Measurements from ENCODE around the gene STAP2.

DNA sequence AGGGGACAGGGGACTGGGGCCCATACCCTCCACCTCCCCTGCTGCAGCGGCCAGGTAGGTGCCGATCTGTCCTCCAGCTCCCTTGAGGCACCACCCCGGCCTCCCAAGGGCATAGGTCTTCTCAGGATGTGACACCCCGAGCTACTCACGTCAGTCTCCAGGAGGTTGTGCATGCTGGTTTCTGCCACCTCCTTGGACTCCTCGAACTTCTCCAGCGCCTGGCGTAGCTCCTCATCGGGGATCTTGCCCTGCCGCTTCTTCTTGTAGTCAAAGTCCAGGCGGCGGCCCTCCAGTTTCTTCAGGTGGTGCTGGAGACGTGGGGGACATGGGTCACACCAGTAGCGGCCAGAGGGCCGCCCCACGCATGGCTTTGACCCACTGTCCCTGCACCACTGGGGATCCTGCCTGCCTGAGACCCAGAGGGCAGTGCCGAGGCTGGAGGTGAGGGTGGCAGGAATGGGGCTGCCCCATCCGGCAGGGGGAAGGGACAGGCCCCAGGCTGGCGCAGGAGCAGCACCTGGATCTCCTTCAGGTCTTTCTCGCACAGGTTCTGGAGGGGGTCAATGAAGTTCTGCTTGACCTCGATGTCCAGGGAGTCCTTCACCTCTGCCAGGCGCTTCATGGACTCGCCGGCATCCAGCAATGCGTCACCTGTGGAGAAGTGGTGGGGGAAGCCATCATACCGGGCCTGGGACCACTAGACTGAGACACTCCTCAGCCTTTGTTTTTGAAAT lies 25.1 kb upstream of the STAP2 start:
- TF ChIP-seq ARNTL (CRISPR knock-in tag; IDR thresholded peaks at IDR 0.05; ENCODE audit: borderline replicate concordance, low read depth): no peak
- TF ChIP-seq, protein P1, sequence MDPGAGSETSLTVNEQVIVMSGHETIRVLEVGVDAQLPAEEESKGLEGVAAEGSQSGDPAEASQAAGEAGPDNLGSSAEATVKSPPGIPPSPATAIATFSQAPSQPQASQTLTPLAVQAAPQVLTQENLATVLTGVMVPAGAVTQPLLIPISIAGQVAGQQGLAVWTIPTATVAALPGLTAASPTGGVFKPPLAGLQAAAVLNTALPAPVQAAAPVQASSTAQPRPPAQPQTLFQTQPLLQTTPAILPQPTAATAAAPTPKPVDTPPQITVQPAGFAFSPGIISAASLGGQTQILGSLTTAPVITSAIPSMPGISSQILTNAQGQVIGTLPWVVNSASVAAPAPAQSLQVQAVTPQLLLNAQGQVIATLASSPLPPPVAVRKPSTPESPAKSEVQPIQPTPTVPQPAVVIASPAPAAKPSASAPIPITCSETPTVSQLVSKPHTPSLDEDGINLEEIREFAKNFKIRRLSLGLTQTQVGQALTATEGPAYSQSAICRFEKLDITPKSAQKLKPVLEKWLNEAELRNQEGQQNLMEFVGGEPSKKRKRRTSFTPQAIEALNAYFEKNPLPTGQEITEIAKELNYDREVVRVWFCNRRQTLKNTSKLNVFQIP (CRISPR knock-in tag; IDR thresholded peaks at IDR 0.05; ENCODE audit: borderline replicate concordance, low read depth): no peak
- no peak for TF ChIP-seq ISL1 (CRISPR knock-in tag; IDR thresholded peaks at IDR 0.05)
- TF ChIP-seq, protein P2, sequence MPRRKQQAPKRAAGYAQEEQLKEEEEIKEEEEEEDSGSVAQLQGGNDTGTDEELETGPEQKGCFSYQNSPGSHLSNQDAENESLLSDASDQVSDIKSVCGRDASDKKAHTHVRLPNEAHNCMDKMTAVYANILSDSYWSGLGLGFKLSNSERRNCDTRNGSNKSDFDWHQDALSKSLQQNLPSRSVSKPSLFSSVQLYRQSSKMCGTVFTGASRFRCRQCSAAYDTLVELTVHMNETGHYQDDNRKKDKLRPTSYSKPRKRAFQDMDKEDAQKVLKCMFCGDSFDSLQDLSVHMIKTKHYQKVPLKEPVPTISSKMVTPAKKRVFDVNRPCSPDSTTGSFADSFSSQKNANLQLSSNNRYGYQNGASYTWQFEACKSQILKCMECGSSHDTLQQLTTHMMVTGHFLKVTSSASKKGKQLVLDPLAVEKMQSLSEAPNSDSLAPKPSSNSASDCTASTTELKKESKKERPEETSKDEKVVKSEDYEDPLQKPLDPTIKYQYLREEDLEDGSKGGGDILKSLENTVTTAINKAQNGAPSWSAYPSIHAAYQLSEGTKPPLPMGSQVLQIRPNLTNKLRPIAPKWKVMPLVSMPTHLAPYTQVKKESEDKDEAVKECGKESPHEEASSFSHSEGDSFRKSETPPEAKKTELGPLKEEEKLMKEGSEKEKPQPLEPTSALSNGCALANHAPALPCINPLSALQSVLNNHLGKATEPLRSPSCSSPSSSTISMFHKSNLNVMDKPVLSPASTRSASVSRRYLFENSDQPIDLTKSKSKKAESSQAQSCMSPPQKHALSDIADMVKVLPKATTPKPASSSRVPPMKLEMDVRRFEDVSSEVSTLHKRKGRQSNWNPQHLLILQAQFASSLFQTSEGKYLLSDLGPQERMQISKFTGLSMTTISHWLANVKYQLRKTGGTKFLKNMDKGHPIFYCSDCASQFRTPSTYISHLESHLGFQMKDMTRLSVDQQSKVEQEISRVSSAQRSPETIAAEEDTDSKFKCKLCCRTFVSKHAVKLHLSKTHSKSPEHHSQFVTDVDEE (CRISPR knock-in tag; IDR thresholded peaks at IDR 0.05): no peak
- TF ChIP-seq, protein P3, sequence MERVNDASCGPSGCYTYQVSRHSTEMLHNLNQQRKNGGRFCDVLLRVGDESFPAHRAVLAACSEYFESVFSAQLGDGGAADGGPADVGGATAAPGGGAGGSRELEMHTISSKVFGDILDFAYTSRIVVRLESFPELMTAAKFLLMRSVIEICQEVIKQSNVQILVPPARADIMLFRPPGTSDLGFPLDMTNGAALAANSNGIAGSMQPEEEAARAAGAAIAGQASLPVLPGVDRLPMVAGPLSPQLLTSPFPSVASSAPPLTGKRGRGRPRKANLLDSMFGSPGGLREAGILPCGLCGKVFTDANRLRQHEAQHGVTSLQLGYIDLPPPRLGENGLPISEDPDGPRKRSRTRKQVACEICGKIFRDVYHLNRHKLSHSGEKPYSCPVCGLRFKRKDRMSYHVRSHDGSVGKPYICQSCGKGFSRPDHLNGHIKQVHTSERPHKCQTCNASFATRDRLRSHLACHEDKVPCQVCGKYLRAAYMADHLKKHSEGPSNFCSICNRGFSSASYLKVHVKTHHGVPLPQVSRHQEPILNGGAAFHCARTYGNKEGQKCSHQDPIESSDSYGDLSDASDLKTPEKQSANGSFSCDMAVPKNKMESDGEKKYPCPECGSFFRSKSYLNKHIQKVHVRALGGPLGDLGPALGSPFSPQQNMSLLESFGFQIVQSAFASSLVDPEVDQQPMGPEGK (CRISPR knock-in tag; IDR thresholded peaks at IDR 0.05; ENCODE audit: borderline replicate concordance): no peak
- TF ChIP-seq TOX (CRISPR knock-in tag; IDR thresholded peaks at IDR 0.05; ENCODE audit: borderline replicate concordance): no peak
- TF ChIP-seq TCF4 (CRISPR knock-in tag; IDR thresholded peaks at IDR 0.05; ENCODE audit: borderline replicate concordance): no peak
- no peak for TF ChIP-seq RARB (CRISPR knock-in tag; IDR thresholded peaks at IDR 0.05)

Measured in SK-N-SH treated with all-trans-retinoic acid at 6 μM for 48 hours (cell line).